IMR-90 (cell line): ENCODE data around the gene AGMO. TPM values are rescaled to one million over a fixed set of nuclear protein-coding genes. Genes with fewer than 3 reads are reported as not detected.

Experiments
- ATAC-seq: fragments of 200-7000 bp; cut with Tn5 transposase; 2 replicates; pipeline ENCODE4 v1.9.1; 2020; ENCODE audit warnings: low read depth, mild to moderate bottlenecking, moderate library complexity
- BruUV-seq: library from RNA; stranded (reverse); fragments of 400-500 nt; replicated peaks from 2 replicates; lab custom pipeline; 2021; lab: Mats Ljungman, UMichigan
- CTCF ChIA-PET: fragments of 300-600 bp; formaldehyde crosslinking; extraction: SDS; loops from one replicate; lab custom pipeline; 2021; ENCODE audit warnings: antibody characterized with exemption; lab: Yijun Ruan, JAX
- POLR2A ChIA-PET: fragments of 300-600 bp; sonication (Branson Sonifier 250); formaldehyde crosslinking; loops from one replicate; lab custom pipeline; 2022; ENCODE audit warnings: antibody characterized with exemption; ENCODE audit not compliant: unreplicated experiment; lab: Charles Lee
- DNase-seq: peaks from one replicate; pipeline ENCODE4 v3.0.0; 2013
- H2AFZ ChIP-seq: replicated peaks from 2 replicates; pipeline ENCODE3; 2013; ENCODE audit warnings: low read length, mild to moderate bottlenecking; ENCODE audit not compliant: poor library complexity
- H2AK5ac ChIP-seq: 2 replicates; pipeline ENCODE4 v1.6.1; 2013; ENCODE audit warnings: low read depth, low read length, inconsistent platforms
- H2AK9ac ChIP-seq: replicated peaks from 2 replicates; pipeline ENCODE3; 2013; ENCODE audit warnings: mild to moderate bottlenecking, low read depth, low read length, moderate library complexity; ENCODE audit not compliant: poor library complexity
- H2BK120ac ChIP-seq: 2 replicates; pipeline ENCODE4 v1.6.1; 2013; ENCODE audit warnings: low read depth, low read length, inconsistent platforms
- H2BK15ac ChIP-seq: 3 replicates; pipeline ENCODE4 v1.6.1; 2013; ENCODE audit warnings: low read depth, low read length, inconsistent platforms
- H2BK20ac ChIP-seq: 2 replicates; pipeline ENCODE4 v1.6.1; 2013; ENCODE audit warnings: low read depth, mild to moderate bottlenecking, inconsistent platforms, low read length, moderate library complexity
- H2BK5ac ChIP-seq: 2 replicates; pipeline ENCODE4 v1.6.1; 2013; ENCODE audit warnings: mild to moderate bottlenecking, low read depth, low read length, inconsistent platforms; ENCODE audit not compliant: poor library complexity, severe bottlenecking
- H3K14ac ChIP-seq: replicated peaks from 2 replicates; pipeline ENCODE4 v1.6.1; 2013; ENCODE audit warnings: low read depth, low read length, inconsistent platforms
- H3K18ac ChIP-seq: 2 replicates; pipeline ENCODE4 v1.6.1; 2013; ENCODE audit warnings: low read depth, low read length, control low read depth
- H3K23ac ChIP-seq: 2 replicates; pipeline ENCODE4 v1.6.1; 2013; ENCODE audit warnings: low read depth, low read length, inconsistent platforms
- H3K27ac ChIP-seq: 2 replicates; pipeline ENCODE4 v1.5.1; 2013; ENCODE audit warnings: mild to moderate bottlenecking, control low read depth, low read length; ENCODE audit not compliant: insufficient read depth
- H3K27me3 ChIP-seq: 2 replicates; pipeline ENCODE4 v1.6.1; 2013; ENCODE audit warnings: low read length; ENCODE audit not compliant: control insufficient read depth, insufficient read depth
- H3K36me3 ChIP-seq: 2 replicates; pipeline ENCODE4 v1.6.1; 2013; ENCODE audit warnings: low read length, mixed read lengths; ENCODE audit not compliant: control insufficient read depth, insufficient read depth
- H3K4ac ChIP-seq: 2 replicates; pipeline ENCODE4 v1.6.1; 2013; ENCODE audit warnings: low read depth, low read length, inconsistent platforms
- H3K4me1 ChIP-seq: 2 replicates; pipeline ENCODE4 v1.6.1; 2013; ENCODE audit warnings: low read length, mixed read lengths; ENCODE audit not compliant: control insufficient read depth, insufficient read depth
- H3K4me2 ChIP-seq: 2 replicates; pipeline ENCODE4 v1.6.1; 2013; ENCODE audit warnings: low read depth, mild to moderate bottlenecking, control low read depth, low read length, moderate library complexity
- H3K4me3 ChIP-seq: 2 replicates; pipeline ENCODE4 v1.5.1; 2013; ENCODE audit warnings: low read depth, mild to moderate bottlenecking, control low read depth, low read length, moderate library complexity; ENCODE audit not compliant: insufficient read depth
- H3K56ac ChIP-seq: 2 replicates; pipeline ENCODE4 v1.6.1; 2013; ENCODE audit warnings: low read length, inconsistent platforms; ENCODE audit not compliant: insufficient read depth; ENCODE audit errors: extremely low read depth
- H3K79me1 ChIP-seq, 2 experiments: 2 replicates each; pipeline ENCODE4 v1.6.1; 2013; ENCODE audit warnings: low read length in 2 of 2, inconsistent platforms in 1 of 2, low read depth in 1 of 2
- H3K9ac ChIP-seq: 2 replicates; pipeline ENCODE4 v1.6.1; 2013; ENCODE audit warnings: low read depth, low read length, control low read depth
- H3K9me1 ChIP-seq: 2 replicates; pipeline ENCODE4 v1.6.1; 2013; ENCODE audit warnings: low read length, inconsistent platforms; ENCODE audit not compliant: insufficient read depth
- H3K9me3 ChIP-seq: 2 replicates; pipeline ENCODE4 v1.6.1; 2013; ENCODE audit warnings: low read length; ENCODE audit not compliant: control insufficient read depth, insufficient read depth
- H4K20me1 ChIP-seq: 2 replicates; pipeline ENCODE4 v1.6.1; 2013; ENCODE audit warnings: low read length, inconsistent platforms; ENCODE audit not compliant: insufficient read depth
- H4K5ac ChIP-seq: 2 replicates; pipeline ENCODE4 v1.6.1; 2013; ENCODE audit warnings: mild to moderate bottlenecking, low read depth, low read length, control low read depth
- H4K8ac ChIP-seq, 2 experiments: 2 replicates each; pipeline ENCODE4 v1.6.1; 2013; ENCODE audit warnings: low read depth in 2 of 2, low read length in 2 of 2, control low read depth in 1 of 2, inconsistent platforms in 1 of 2
- H4K91ac ChIP-seq: 2 replicates; pipeline ENCODE4 v1.6.1; 2013; ENCODE audit warnings: low read depth, low read length, inconsistent platforms; ENCODE audit not compliant: insufficient read depth
- BHLHE40 ChIP-seq: fragments of 150-350 bp; IDR thresholded peaks from 2 replicates; pipeline ENCODE4 v1.6.1; 2016; ENCODE audit warnings: mild to moderate bottlenecking, low read depth, low read length
- CEBPB ChIP-seq: IDR thresholded peaks from 2 replicates; pipeline ENCODE4 v1.6.1; 2012; ENCODE audit warnings: low read depth, low read length, improper control_type of control experiment
- CHD1 ChIP-seq: IDR thresholded peaks from 2 replicates; pipeline ENCODE4 v1.6.1; 2012; ENCODE audit warnings: low read depth, low read length, improper control_type of control experiment
- FOS ChIP-seq: fragments of 150-350 bp; IDR thresholded peaks from 2 replicates; pipeline ENCODE4 v1.6.1; 2016; ENCODE audit warnings: low read depth, low read length
- MAFK ChIP-seq: IDR thresholded peaks from 2 replicates; pipeline ENCODE4 v1.6.1; 2012; ENCODE audit warnings: low read depth, low read length, improper control_type of control experiment
- MAZ ChIP-seq: IDR thresholded peaks from 2 replicates; pipeline ENCODE4 v1.6.1; 2012; ENCODE audit warnings: low read depth, mild to moderate bottlenecking, low read length, improper control_type of control experiment, moderate library complexity, borderline replicate concordance
- MXI1 ChIP-seq: IDR thresholded peaks from 2 replicates; pipeline ENCODE4 v1.6.1; 2012; ENCODE audit warnings: low read depth, mild to moderate bottlenecking, low read length, moderate library complexity, borderline replicate concordance
- NFE2L2 ChIP-seq: fragments of 150-350 bp; IDR thresholded peaks from 2 replicates; pipeline ENCODE4 v1.6.1; 2016; ENCODE audit warnings: low read depth, mild to moderate bottlenecking, low read length
- POLR2A ChIP-seq: IDR thresholded peaks from 2 replicates; pipeline ENCODE4 v1.6.1; 2012; ENCODE audit warnings: mild to moderate bottlenecking, low read depth, low read length
- RAD21 ChIP-seq: IDR thresholded peaks from 2 replicates; pipeline ENCODE4 v1.6.1; 2012; ENCODE audit warnings: low read length, improper control_type of control experiment
- RCOR1 ChIP-seq: IDR thresholded peaks from 2 replicates; pipeline ENCODE4 v1.6.1; 2012; ENCODE audit warnings: mild to moderate bottlenecking, low read length, improper control_type of control experiment; ENCODE audit not compliant: insufficient replicate concordance
- RFX5 ChIP-seq: IDR thresholded peaks from 2 replicates; pipeline ENCODE4 v1.8.0; 2012; ENCODE audit warnings: low read depth, mild to moderate bottlenecking, low read length, moderate library complexity
- SMC3 ChIP-seq: fragments of 150-350 bp; IDR thresholded peaks from 2 replicates; pipeline ENCODE4 v1.6.1; 2016; ENCODE audit warnings: low read depth, mild to moderate bottlenecking, antibody characterized with exemption, low read length, moderate library complexity
- WGBS, 2 experiments: methylation state at CpG; one replicate each; pipeline versions ENCODE4 v1.1.5 to v1.1.7; 2013; ENCODE audit warnings: missing lambda C conversion rate in 2 of 2; ENCODE audit not compliant: insufficient read length in 1 of 2; ENCODE audit errors: extremely low coverage in 2 of 2; 5-methylcytosine and 5-hydroxymethylcytosine counted together
- dilution Hi-C: fragments of 300-500 bp; cut with HindIII; formaldehyde crosslinking; loops from one replicate; pipeline ENCODE4 v1.14.3; 2018; ENCODE audit warnings: low sequenced_read_pairs; ENCODE audit not compliant: unreplicated experiment
- in situ Hi-C: fragments of 300-500 bp; cut with MboI; formaldehyde crosslinking; loops from 3 replicates; pipeline ENCODE4 v1.14.3; 2019; ENCODE audit warnings: low sequenced_read_pairs, inconsistent platforms, mixed read lengths
- intact Hi-C: fragments of 100-400 bp; cut with micrococcal nuclease; formaldehyde crosslinking; loops from 2 replicates; pipeline ENCODE4 v1.10.0; 2022
- polyA plus RNA-seq, 3 experiments: library from polyadenylated mRNA; depleted of rRNA; stranded (reverse); fragments of >200 nt; gene quantifications; 2 replicates each; pipeline ENCODE4 v1.2.3, GENCODE V29; 2012; ENCODE audit warnings: low replicate concordance in 1 of 3
- total RNA-seq: library from RNA; depleted of rRNA; stranded (reverse); fragments of >200 nt; gene quantifications from 2 replicates; pipeline ENCODE4 v1.2.3, GENCODE V29; 2012
- TF ChIP-seq, protein P1 (sequence below): fragments of 150-350 bp; IDR thresholded peaks from 2 replicates; pipeline ENCODE4 v1.6.1; 2017; ENCODE audit warnings: mild to moderate bottlenecking, antibody characterized with exemption, low read length, low read depth
- TF ChIP-seq, protein P2 (sequence below): conservative IDR thresholded peaks from 2 replicates; pipeline ENCODE4 v1.5.1; 2012; ENCODE audit warnings: mild to moderate bottlenecking, low read depth, low read length, improper control_type of control experiment
- TF ChIP-seq, protein P3 (sequence below): fragments of 150-350 bp; IDR thresholded peaks from 2 replicates; pipeline ENCODE4 v1.6.1; 2016; ENCODE audit warnings: low read depth, mild to moderate bottlenecking, low read length, moderate library complexity, borderline replicate concordance

AGMO gene
- total and polyA plus RNA-seq, 2 of the 4 experiments (the other 2 are of a cell fraction) = not detected

- Histone ChIP-seq H4K91ac (no peak overlapping the region), H3K4me1 (no peaks in the 10 kb centered on the region), H3K4me2 (no peak overlapping the region), H2BK120ac (no peak overlapping the region), H3K79me1 (no peaks in the 10 kb centered on the region), H3K9me3 (no peaks in the 10 kb centered on the region), H3K9me1 (no peaks in the 10 kb centered on the region), H4K20me1 (no peaks in the 10 kb centered on the region), H3K36me3 (no peaks in the 10 kb centered on the region), H3K18ac (no peak overlapping the region), H2AK9ac (no peak overlapping the region), H3K4ac (no peak overlapping the region), H3K4me3 (no peak overlapping the region), H3K27ac (no peak overlapping the region), H3K9ac (no peak overlapping the region), H4K8ac (no peak overlapping the region), H2AFZ (no peak overlapping the region), H3K14ac (no peak overlapping the region), H3K23ac (no peak overlapping the region), H2BK5ac (no peak overlapping the region), H2AK5ac (no peak overlapping the region), H3K27me3 (no peaks in the 10 kb centered on the region), H4K5ac (no peak overlapping the region), H2BK15ac (no peak overlapping the region), H3K56ac (no peak overlapping the region), H2BK20ac (no peak overlapping the region)
- WGBS, 2 experiments = no CpG with 5 or more reads among the region's 4 CpGs
- no peak for ATAC-seq
- ChIA-PET POLR2A (no interaction called here), CTCF (no interaction called here)
- DNase-seq = no peak
- no TSS peak for BruUV-seq
- in situ Hi-C loops (no loop called here), intact Hi-C loops (no loop called here), dilution Hi-C loops (no loop called here)
- TF ChIP-seq, protein P1, sequence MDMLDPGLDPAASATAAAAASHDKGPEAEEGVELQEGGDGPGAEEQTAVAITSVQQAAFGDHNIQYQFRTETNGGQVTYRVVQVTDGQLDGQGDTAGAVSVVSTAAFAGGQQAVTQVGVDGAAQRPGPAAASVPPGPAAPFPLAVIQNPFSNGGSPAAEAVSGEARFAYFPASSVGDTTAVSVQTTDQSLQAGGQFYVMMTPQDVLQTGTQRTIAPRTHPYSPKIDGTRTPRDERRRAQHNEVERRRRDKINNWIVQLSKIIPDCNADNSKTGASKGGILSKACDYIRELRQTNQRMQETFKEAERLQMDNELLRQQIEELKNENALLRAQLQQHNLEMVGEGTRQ = no peak
- no peak for TF ChIP-seq RAD21
- TF ChIP-seq CHD1 = no peak
- TF ChIP-seq, protein P2, sequence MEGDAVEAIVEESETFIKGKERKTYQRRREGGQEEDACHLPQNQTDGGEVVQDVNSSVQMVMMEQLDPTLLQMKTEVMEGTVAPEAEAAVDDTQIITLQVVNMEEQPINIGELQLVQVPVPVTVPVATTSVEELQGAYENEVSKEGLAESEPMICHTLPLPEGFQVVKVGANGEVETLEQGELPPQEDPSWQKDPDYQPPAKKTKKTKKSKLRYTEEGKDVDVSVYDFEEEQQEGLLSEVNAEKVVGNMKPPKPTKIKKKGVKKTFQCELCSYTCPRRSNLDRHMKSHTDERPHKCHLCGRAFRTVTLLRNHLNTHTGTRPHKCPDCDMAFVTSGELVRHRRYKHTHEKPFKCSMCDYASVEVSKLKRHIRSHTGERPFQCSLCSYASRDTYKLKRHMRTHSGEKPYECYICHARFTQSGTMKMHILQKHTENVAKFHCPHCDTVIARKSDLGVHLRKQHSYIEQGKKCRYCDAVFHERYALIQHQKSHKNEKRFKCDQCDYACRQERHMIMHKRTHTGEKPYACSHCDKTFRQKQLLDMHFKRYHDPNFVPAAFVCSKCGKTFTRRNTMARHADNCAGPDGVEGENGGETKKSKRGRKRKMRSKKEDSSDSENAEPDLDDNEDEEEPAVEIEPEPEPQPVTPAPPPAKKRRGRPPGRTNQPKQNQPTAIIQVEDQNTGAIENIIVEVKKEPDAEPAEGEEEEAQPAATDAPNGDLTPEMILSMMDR = no peak
- no peak for TF ChIP-seq MAFK
- TF ChIP-seq RCOR1 = no peak
- TF ChIP-seq FOS = no peak
- TF ChIP-seq RFX5 = no peak
- no peak for TF ChIP-seq MXI1
- TF ChIP-seq CEBPB = no peak
- no peak for TF ChIP-seq SMC3
- no peak for TF ChIP-seq NFE2L2
- TF ChIP-seq BHLHE40 = no peak
- TF ChIP-seq, protein P3, sequence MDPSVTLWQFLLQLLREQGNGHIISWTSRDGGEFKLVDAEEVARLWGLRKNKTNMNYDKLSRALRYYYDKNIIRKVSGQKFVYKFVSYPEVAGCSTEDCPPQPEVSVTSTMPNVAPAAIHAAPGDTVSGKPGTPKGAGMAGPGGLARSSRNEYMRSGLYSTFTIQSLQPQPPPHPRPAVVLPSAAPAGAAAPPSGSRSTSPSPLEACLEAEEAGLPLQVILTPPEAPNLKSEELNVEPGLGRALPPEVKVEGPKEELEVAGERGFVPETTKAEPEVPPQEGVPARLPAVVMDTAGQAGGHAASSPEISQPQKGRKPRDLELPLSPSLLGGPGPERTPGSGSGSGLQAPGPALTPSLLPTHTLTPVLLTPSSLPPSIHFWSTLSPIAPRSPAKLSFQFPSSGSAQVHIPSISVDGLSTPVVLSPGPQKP = no peak
- TF ChIP-seq POLR2A = no peak
- TF ChIP-seq MAZ = no peak
Observed at GRCh38 chr7:15407910-15408309, 153.9 kb downstream of the AGMO start.
